ENCODE results near the gene ARF4. TPM values are rescaled to one million over a fixed set of nuclear protein-coding genes. Genes with fewer than 3 reads are reported as not detected.

ARF4 gene
- total and polyA plus RNA-seq, 10 of the 15 experiments (the other 5 are each of a cell fraction or from before 2014, with no cell fraction given), result 66.2 to 283 (median 128) TPM

- peak; percentile 64 for TF ChIP-seq EED (IDR thresholded peaks at IDR 0.05; ENCODE audit: low read depth)
- TF ChIP-seq JUNB (IDR thresholded peaks at IDR 0.05), result no peak
- TF ChIP-seq FOXM1 (IDR thresholded peaks at IDR 0.05; ENCODE audit: low read depth, low read length), result no peak
- no peak for TF ChIP-seq EZH2 (IDR thresholded peaks at IDR 0.05; ENCODE audit: borderline replicate concordance, control insufficient read depth, low read depth, low read length)
- TF ChIP-seq MLLT1 (IDR thresholded peaks at IDR 0.05), result no peak; the same call in 1 of the 2 replicates
- no peak for TF ChIP-seq HDGF (IDR thresholded peaks at IDR 0.05)
- no peak for TF ChIP-seq ZNF24 (IDR thresholded peaks at IDR 0.05)
- TF ChIP-seq CHD2 (IDR thresholded peaks at IDR 0.05; ENCODE audit: borderline replicate concordance, low read depth, low read length), result no peak
- TF ChIP-seq CUX1 (IDR thresholded peaks at IDR 0.05; ENCODE audit: insufficient replicate concordance, low read depth, low read length), result no peak
- TF ChIP-seq YBX1 (IDR thresholded peaks at IDR 0.05), result no peak
- TF ChIP-seq NR2C2 (IDR thresholded peaks at IDR 0.05; ENCODE audit: borderline replicate concordance, control insufficient read depth, insufficient read length, low read depth), result no peak
- TF ChIP-seq MEF2A (IDR thresholded peaks at IDR 0.05; ENCODE audit: insufficient read depth, low read depth, low read length), result no peak
- no peak for TF ChIP-seq PAX8 (IDR thresholded peaks at IDR 0.05)
- TF ChIP-seq NRF1 (conservative IDR thresholded peaks at IDR 0.05; ENCODE audit: low read depth, low read length), result no peak
- no peak for TF ChIP-seq CREM (IDR thresholded peaks at IDR 0.05; ENCODE audit: low read depth)
These were observed 533 bp downstream of the ARF4 start (continued) for GRCh38 chr3:57596495-57597126.
